Activated CD4-positive, CD25-positive, alpha-beta regulatory T cell (primary cell): ENCODE results near the gene POT1.
"Not testable (repeated sequence)": the region's sequence is repeated elsewhere in the genome, so short reads cannot be mapped to it uniquely, and the experiment has no call there.

Experiments used
- DNase-seq, 4 experiments: peaks; one replicate each; lab custom pipeline; 2025; lab: John Stamatoyannopoulos, UW

POT1 gene

GRCh38 chr7:124929467-124930172, at the start of gene POT1:
TSS of gene POT1 (minus strand) at chr7:124929825. CDS start at chr7:124897173, 32,652 bp downstream.
- DNase-seq = peak; percentile 83 to 96 (median 87)

GRCh38 chr7:124975131-124975530, 45.5 kb upstream of the POT1 start:
- DNase-seq = not testable (repeated sequence)

GRCh38 chr7:124965553-124965952, 35.9 kb upstream of the POT1 start:
- no peak for DNase-seq

- DNase-seq = no peak
Measured at GRCh38 chr7:124959676-124960075, 30.1 kb upstream of the POT1 start.

GRCh38 chr7:124957952-124958351, 28.3 kb upstream of the POT1 start:
- DNase-seq = not testable (repeated sequence)

- DNase-seq = no peak
Measured at GRCh38 chr7:124956160-124956559, 26.5 kb upstream of the POT1 start.

- DNase-seq = no peak
Measured at GRCh38 chr7:124954790-124955189, 25.2 kb upstream of the POT1 start.

GRCh38 chr7:124945680-124946079, 16.1 kb upstream of the POT1 start:
- no peak for DNase-seq

GRCh38 chr7:124943472-124943871, 13.8 kb upstream of the POT1 start:
- DNase-seq = no peak

GRCh38 chr7:124942399-124942798, 12.8 kb upstream of the POT1 start:
- DNase-seq = no peak

- DNase-seq = no peak
Measured at GRCh38 chr7:124940306-124940705, 10.7 kb upstream of the POT1 start.

- no peak for DNase-seq
Measured at GRCh38 chr7:124938128-124938527, 8.5 kb upstream of the POT1 start.

- no peak for DNase-seq
Measured at GRCh38 chr7:124937076-124937475, 7.5 kb upstream of the POT1 start.

- no peak for DNase-seq
Measured at GRCh38 chr7:124934841-124935240, 5.2 kb upstream of the POT1 start.

- no peak for DNase-seq
Measured at GRCh38 chr7:124930655-124931597, 1.3 kb upstream of the POT1 start.

- DNase-seq = no peak
Measured at GRCh38 chr7:124930173-124930623, 573 bp upstream of the POT1 start.

- DNase-seq = no peak
Measured at GRCh38 chr7:124924906-124925305, 4.7 kb downstream of the POT1 start.

- DNase-seq = no peak
Measured at GRCh38 chr7:124922200-124922599, 7.4 kb downstream of the POT1 start.

- no peak for DNase-seq
Measured at GRCh38 chr7:124919841-124920240, 9.8 kb downstream of the POT1 start.

GRCh38 chr7:124918662-124919061, 11.0 kb downstream of the POT1 start:
- DNase-seq = no peak

- no peak for DNase-seq
Measured at GRCh38 chr7:124915242-124915641, 14.4 kb downstream of the POT1 start.

GRCh38 chr7:124914298-124914697, 15.3 kb downstream of the POT1 start:
- no peak for DNase-seq

- DNase-seq = no peak
Measured at GRCh38 chr7:124912972-124913371, 16.7 kb downstream of the POT1 start.
